ENCODE measurements around the gene PLXNB2.

- no peak for TF ChIP-seq CTCF (conservative IDR thresholded peaks at IDR 0.05)
- no peak for TF ChIP-seq ZFX (IDR thresholded peaks at IDR 0.05)
Measured at GRCh38 chr22:50262460-50262911, 45.0 kb downstream of the PLXNB2 start.
